RWPE1 (cell line): ENCODE measurements around the gene OR2AJ1.

Experiments used
- CTCF ChIA-PET: fragments of 350-600 bp; sonication (Branson Sonifier 250); formaldehyde crosslinking; extraction: SDS; loops from one replicate; lab custom pipeline; 2021; lab: Yijun Ruan, JAX
- POLR2A ChIA-PET: fragments of 400-600 bp; formaldehyde crosslinking; extraction: SDS; loops from one replicate; lab custom pipeline; 2020; ENCODE audit warnings: antibody characterized with exemption; ENCODE audit not compliant: low non-redundant PET; lab: Yijun Ruan, JAX
- DNase-seq: peaks from one replicate; pipeline ENCODE4 v3.0.0; 2012; ENCODE audit warnings: low spot score
- H3K27ac ChIP-seq: fragments of 450-650 bp; 2 replicates; pipeline ENCODE4 v1.5.1; 2017
- CTCF ChIP-seq: fragments of 450-650 bp; conservative IDR thresholded peaks from 2 replicates; pipeline ENCODE4 v1.5.1; 2017; ENCODE audit warnings: low read depth, mild to moderate bottlenecking

The OR2AJ1 gene

GRCh38 chr1:247924868-247925267 lies at the start of gene OR2AJ1:
TSS of gene OR2AJ1 (plus strand) at chr1:247924889. CDS start at chr1:247933769, 8,880 bp downstream.
- ChIA-PET CTCF (interaction anchor here (0.7 kb wide), 1 partner anchor 13 kb away, joined by 3 read pairs; no protein-coding TSS in a partner anchor), POLR2A (no interaction called here)
- no peak for TF ChIP-seq CTCF
- no peak within 1 kb of the TSS for H3K27ac ChIP-seq
- no peak for DNase-seq

DNA sequence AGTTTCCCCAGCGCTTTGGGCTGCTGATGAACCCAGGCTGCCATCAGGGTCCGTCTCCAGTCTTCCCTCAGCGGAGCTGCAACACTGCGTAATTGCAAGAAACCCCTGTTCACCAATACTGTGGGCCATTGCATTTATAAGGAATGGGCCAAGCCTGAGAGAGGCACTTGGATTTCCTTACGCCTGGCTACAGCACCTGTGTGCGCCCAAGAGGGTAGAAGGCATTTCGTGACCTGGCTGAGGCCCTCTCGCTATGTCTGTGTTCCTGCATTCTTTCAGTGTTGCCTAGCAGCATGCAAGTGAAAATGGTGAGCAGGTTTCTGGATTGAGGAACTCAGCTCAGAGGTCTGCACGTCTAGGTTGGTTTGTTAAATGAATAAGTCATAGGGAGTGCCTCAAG lies 41.3 kb upstream of the OR2AJ1 start:
- no peak for DNase-seq
- no peak overlapping the region for H3K27ac ChIP-seq
- no peak for TF ChIP-seq CTCF
- POLR2A ChIA-PET, result no interaction called here
- CTCF ChIA-PET, result no interaction called here

GRCh38 chr1:247884797-247885413 lies 39.8 kb upstream of the OR2AJ1 start:
- DNase-seq, result no peak
- ChIA-PET CTCF (no interaction called here), POLR2A (no interaction called here)
- H3K27ac ChIP-seq, result no peak overlapping the region
- no peak for TF ChIP-seq CTCF

- no peak within 1 kb of the TSS for H3K27ac ChIP-seq
- CTCF ChIA-PET, result no interaction called here
- no peak for TF ChIP-seq CTCF
- POLR2A ChIA-PET, result no interaction called here
- DNase-seq, result no peak
Observed at GRCh38 chr1:247895163-247895637, 29.5 kb upstream of the OR2AJ1 start, which contains the start of gene OR2W3. TSS of gene OR2W3 (plus strand) at chr1:247895587. CDS start at chr1:247895587, 0 bp downstream.

- DNase-seq, result no peak
- POLR2A ChIA-PET, result no interaction called here
- CTCF ChIA-PET, result no interaction called here
- no peak overlapping the region for H3K27ac ChIP-seq
- TF ChIP-seq CTCF, result no peak
Observed at GRCh38 chr1:247895976-247896375, 28.7 kb upstream of the OR2AJ1 start.

- CTCF ChIA-PET, result no interaction called here
- no peak for TF ChIP-seq CTCF
Observed at GRCh38 chr1:247904122-247904521, 20.6 kb upstream of the OR2AJ1 start.

More at GRCh38 chr1:247904122-247904521, 20.6 kb upstream of the OR2AJ1 start:
- DNase-seq, result no peak
- POLR2A ChIA-PET, result no interaction called here
- no peak overlapping the region for H3K27ac ChIP-seq
